ENCODE data around the gene FAM20C. TPM values are rescaled to one million over a fixed set of nuclear protein-coding genes. Genes with fewer than 3 reads are reported as not detected.

The FAM20C gene
- total RNA-seq, 3 donors from 2014 or later, result 20.7 to 47.7 (median 26.5) TPM

GRCh38 chr7:299628-300027 lies 107.3 kb downstream of the FAM20C start:
- Histone ChIP-seq H3K36me3 (ENCODE audit: low read depth) (no peaks in the 10 kb centered on the region), H3K4me1 (ENCODE audit: low read depth) (peaks cover 2% of the 10 kb centered on the region), H3K4me3 (no peak overlapping the region), H3K9me3 (no peaks in the 10 kb centered on the region)
- intact Hi-C loops (cut with DNase I, micrococcal nuclease), result no loop called here
- ATAC-seq, result no peak
- peak in 1 of 3 donors; percentile 21 for DNase-seq
- no peak for TF ChIP-seq CTCF (IDR thresholded peaks at IDR 0.05)

GRCh38 chr7:300048-300447 lies 107.7 kb downstream of the FAM20C start:
- no peaks in the 10 kb centered on the region for H3K9me3 ChIP-seq
- intact Hi-C loops (cut with DNase I, micrococcal nuclease), result no loop called here
- no peaks in the 10 kb centered on the region for H3K4me1 ChIP-seq (ENCODE audit: low read depth)
- ATAC-seq (no peak), DNase-seq (peak in 1 of 3 donors; percentile 7)
- no peak for TF ChIP-seq CTCF (IDR thresholded peaks at IDR 0.05)
- no peaks in the 10 kb centered on the region for H3K36me3 ChIP-seq (ENCODE audit: low read depth)
- no peak overlapping the region for H3K4me3 ChIP-seq

- TF ChIP-seq CTCF (IDR thresholded peaks at IDR 0.05), result no peak
- no peak overlapping the region for H3K4me3 ChIP-seq
- intact Hi-C loops (cut with DNase I, micrococcal nuclease), result no loop called here
- H3K4me1 ChIP-seq (ENCODE audit: low read depth), result no peaks in the 10 kb centered on the region
- no peaks in the 10 kb centered on the region for H3K36me3 ChIP-seq (ENCODE audit: low read depth)
- H3K9me3 ChIP-seq, result no peaks in the 10 kb centered on the region
- ATAC-seq, result no peak
- peak in 1 of 3 donors; percentile 16 for DNase-seq
Observed at GRCh38 chr7:300546-301290, 108.3 kb downstream of the FAM20C start.

GRCh38 chr7:301291-302053 lies 109.1 kb downstream of the FAM20C start:
- no peak overlapping the region for H3K4me3 ChIP-seq
- no peaks in the 10 kb centered on the region for H3K4me1 ChIP-seq (ENCODE audit: low read depth)
- peak in 1 of 3 donors; percentile 6 for DNase-seq
- H3K36me3 ChIP-seq (ENCODE audit: low read depth), result no peaks in the 10 kb centered on the region
- intact Hi-C loops (cut with DNase I, micrococcal nuclease), result no loop called here
- no peak for TF ChIP-seq CTCF (IDR thresholded peaks at IDR 0.05)
- no peaks in the 10 kb centered on the region for H3K9me3 ChIP-seq
- ATAC-seq, result no peak

- ATAC-seq (no peak), DNase-seq (peak in 1 of 3 donors; percentile 14)
- TF ChIP-seq CTCF (IDR thresholded peaks at IDR 0.05), result no peak
- Histone ChIP-seq H3K9me3 (no peaks in the 10 kb centered on the region), H3K36me3 (ENCODE audit: low read depth) (no peaks in the 10 kb centered on the region), H3K4me3 (no peak overlapping the region), H3K4me1 (ENCODE audit: low read depth) (no peaks in the 10 kb centered on the region)
- intact Hi-C loops (cut with DNase I, micrococcal nuclease), result no loop called here
Observed at GRCh38 chr7:302054-302992, 110.0 kb downstream of the FAM20C start.
